Measurements from ENCODE around the gene NUDT4. TPM values are rescaled to one million over a fixed set of nuclear protein-coding genes. Genes with fewer than 3 reads are reported as not detected.

NUDT4 gene
- total and polyA plus RNA-seq, 2 donors (not counting 3 experiments of a cell fraction or from before 2014, with no cell fraction given), result 76.0 to 161 TPM

GRCh38 chr12:93380480-93381121 is 2.9 kb downstream of the NUDT4 start:
- H2AFZ ChIP-seq (ENCODE audit: low read depth, low read length), result no peak overlapping the region
- peaks cover 31% of the 10 kb centered on the region for H3K4me1 ChIP-seq (ENCODE audit: control insufficient read depth, extremely low read depth, insufficient read depth, low read length)
- POLR2A ChIA-PET, result interaction anchor here (0.5 kb wide), 1 partner anchor 180 kb away, joined by 3 read pairs; no protein-coding TSS in a partner anchor
- peaks cover 7 to 9% of the 10 kb centered on the region in 2 experiments for H3K36me3 ChIP-seq (ENCODE audit: control insufficient read depth in 2 of 2, extremely low read depth in 1 of 2, insufficient read depth in 2 of 2, low read length in 2 of 2)
- FAIRE-seq, result no peak
- TF ChIP-seq POLR2A (IDR thresholded peaks at IDR 0.05; ENCODE audit: low read depth, low read length) (peak; percentile 53), POLR2AphosphoS5 (IDR thresholded peaks at IDR 0.05; ENCODE audit: insufficient read depth, low read depth, low read length) (no peak), JUN (IDR thresholded peaks at IDR 0.05; ENCODE audit: borderline replicate concordance, insufficient read depth, insufficient read length, low read depth) (peak; percentile 73), EZH2 (IDR thresholded peaks at IDR 0.05; ENCODE audit: borderline replicate concordance, low read depth, low read length, severe bottlenecking) (no peak), FOS (IDR thresholded peaks at IDR 0.05; ENCODE audit: borderline replicate concordance, insufficient read depth, low read length) (peak; percentile 78), GATA2 (IDR thresholded peaks at IDR 0.05; ENCODE audit: insufficient read depth, insufficient read length, low read depth, low read length) (peak; percentile 34), MYC (IDR thresholded peaks at IDR 0.05; ENCODE audit: low read depth, low read length) (no peak)
- TF ChIP-seq, protein P1, sequence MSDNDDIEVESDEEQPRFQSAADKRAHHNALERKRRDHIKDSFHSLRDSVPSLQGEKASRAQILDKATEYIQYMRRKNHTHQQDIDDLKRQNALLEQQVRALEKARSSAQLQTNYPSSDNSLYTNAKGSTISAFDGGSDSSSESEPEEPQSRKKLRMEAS (IDR thresholded peaks at IDR 0.05; ENCODE audit: insufficient read depth, insufficient read length), result no peak
- TF ChIP-seq, protein P2, sequence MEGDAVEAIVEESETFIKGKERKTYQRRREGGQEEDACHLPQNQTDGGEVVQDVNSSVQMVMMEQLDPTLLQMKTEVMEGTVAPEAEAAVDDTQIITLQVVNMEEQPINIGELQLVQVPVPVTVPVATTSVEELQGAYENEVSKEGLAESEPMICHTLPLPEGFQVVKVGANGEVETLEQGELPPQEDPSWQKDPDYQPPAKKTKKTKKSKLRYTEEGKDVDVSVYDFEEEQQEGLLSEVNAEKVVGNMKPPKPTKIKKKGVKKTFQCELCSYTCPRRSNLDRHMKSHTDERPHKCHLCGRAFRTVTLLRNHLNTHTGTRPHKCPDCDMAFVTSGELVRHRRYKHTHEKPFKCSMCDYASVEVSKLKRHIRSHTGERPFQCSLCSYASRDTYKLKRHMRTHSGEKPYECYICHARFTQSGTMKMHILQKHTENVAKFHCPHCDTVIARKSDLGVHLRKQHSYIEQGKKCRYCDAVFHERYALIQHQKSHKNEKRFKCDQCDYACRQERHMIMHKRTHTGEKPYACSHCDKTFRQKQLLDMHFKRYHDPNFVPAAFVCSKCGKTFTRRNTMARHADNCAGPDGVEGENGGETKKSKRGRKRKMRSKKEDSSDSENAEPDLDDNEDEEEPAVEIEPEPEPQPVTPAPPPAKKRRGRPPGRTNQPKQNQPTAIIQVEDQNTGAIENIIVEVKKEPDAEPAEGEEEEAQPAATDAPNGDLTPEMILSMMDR (IDR thresholded peaks at IDR 0.05; ENCODE audit: extremely low read depth in 1 of 2, insufficient read depth in 1 of 2, low read depth in 1 of 2, low read length in 2 of 2), result no peak
- CTCF ChIA-PET, result interaction anchor here (0.7 to 6.8 kb wide), 21 partner anchors 16 to 721 kb away, joined by 3 to 87 read pairs (median 3); partner anchors contain the start of gene UBE2N
- intact Hi-C loops (cut with micrococcal nuclease) (loop anchor here (1.0 kb wide), 2 partner anchors 393 to 453 kb away; no protein-coding TSS in a partner anchor), dilution Hi-C loops (cut with MboI; ENCODE audit: extremely low pct_ligation_motif_present, low sequenced_read_pairs) (loop anchor here (25.0 kb wide), 1 partner anchor 368 kb away; no protein-coding TSS in a partner anchor)
- peak overlapping the region; percentile 91 for H3K4me2 ChIP-seq (ENCODE audit: insufficient read depth, low read length)
- H3K27ac ChIP-seq (ENCODE audit: insufficient read depth, low read depth, low read length), result peak overlapping the region; percentile 79
- DNase-seq (ENCODE audit: low read depth, low spot score), result peak; percentile 73
- peaks cover 75% of the 10 kb centered on the region for H3K79me2 ChIP-seq (ENCODE audit: control insufficient read depth, insufficient read depth, low read length)
- no peaks in the 10 kb centered on the region for H3K9me1 ChIP-seq (replicated peaks; ENCODE audit: control insufficient read depth, extremely low read depth, insufficient read depth, low read length)
- no peaks in the 10 kb centered on the region for H3K27me3 ChIP-seq (ENCODE audit: control insufficient read depth in 2 of 2, insufficient read depth in 2 of 2, low read length in 2 of 2)
- H3K4me3 ChIP-seq (replicated peaks in 1 of 3; ENCODE audit: insufficient read depth in 1 of 3, low read depth in 1 of 3, low read length in 3 of 3), result peak overlapping the region; percentile 71 to 99 (median 95)
- peaks cover 13% of the 10 kb centered on the region for H4K20me1 ChIP-seq (replicated peaks; ENCODE audit: control insufficient read depth, extremely low read depth, insufficient read depth, low read length)
- H3K9ac ChIP-seq (replicated peaks; ENCODE audit: extremely low read depth, insufficient read depth, low read length), result peak overlapping the region; percentile 96
- no TSS peak for BruUV-seq (replicated peaks)
- H3K9me3 ChIP-seq (replicated peaks; ENCODE audit: control insufficient read depth, insufficient read depth, low read length), result no peaks in the 10 kb centered on the region
